HG03439 (cell line): ENCODE measurements around the gene RPS6KA2.
"Not testable (repeated sequence)": the region's sequence is repeated elsewhere in the genome, so short reads cannot be mapped to it uniquely, and the experiment has no call there.

ENCODE experiments used
- ATAC-seq: cut with Tn5 transposase; IDR thresholded peaks from one replicate; pipeline ENCODE4 v1.9.1; 2021; ENCODE audit warnings: mild to moderate bottlenecking, moderate library complexity; ENCODE audit not compliant: unreplicated experiment

RPS6KA2 gene

GRCh38 chr6:166636191-166636933 lies 9.3 kb upstream of the RPS6KA2 start:
- ATAC-seq, result no peak

DNA sequence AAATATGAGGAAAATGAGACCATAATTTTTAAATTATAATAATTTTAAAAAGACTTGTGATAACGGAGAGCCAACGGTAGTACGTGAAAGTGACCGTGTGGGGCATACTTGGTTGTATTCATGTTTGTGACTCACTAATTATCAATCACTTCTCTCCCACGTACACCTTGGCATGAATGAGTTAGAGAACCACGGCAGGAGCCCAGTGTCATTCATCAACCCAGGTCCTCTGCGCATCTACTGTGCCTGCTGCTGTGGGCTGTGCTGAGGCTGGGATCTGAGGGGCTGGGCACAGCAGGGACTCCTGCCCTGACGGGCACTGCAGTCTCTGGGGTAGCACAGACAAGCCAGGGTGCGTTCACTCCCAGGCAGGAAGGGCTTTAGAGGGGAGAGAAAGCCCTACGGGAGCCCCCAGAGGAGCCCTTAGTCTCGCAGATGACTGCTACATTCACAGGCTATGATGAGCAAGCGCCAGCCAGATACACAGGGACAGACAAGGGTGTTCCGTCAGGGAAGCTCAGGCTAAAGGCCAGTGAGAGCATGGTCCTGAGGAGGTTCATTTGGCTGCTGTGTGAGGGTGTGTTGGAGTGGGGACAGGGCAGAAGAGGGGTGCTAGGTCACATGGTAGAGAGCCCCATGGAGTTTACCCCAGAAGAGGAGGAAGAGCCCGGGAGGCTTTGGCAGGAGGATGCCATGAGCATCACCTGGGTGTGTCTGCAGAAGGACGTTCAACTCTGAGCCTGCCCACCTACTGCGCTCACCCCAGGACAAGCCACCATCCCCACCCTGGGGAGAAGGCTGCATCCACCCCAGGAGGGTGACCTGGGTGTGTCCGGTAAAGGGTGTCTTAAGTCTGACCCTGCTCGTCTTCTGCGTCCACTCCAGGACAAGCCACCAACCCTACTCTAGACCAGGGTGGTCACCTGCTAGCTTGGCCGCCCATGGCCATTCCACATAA lies 8.2 kb upstream of the RPS6KA2 start:
- no peak for ATAC-seq

DNA sequence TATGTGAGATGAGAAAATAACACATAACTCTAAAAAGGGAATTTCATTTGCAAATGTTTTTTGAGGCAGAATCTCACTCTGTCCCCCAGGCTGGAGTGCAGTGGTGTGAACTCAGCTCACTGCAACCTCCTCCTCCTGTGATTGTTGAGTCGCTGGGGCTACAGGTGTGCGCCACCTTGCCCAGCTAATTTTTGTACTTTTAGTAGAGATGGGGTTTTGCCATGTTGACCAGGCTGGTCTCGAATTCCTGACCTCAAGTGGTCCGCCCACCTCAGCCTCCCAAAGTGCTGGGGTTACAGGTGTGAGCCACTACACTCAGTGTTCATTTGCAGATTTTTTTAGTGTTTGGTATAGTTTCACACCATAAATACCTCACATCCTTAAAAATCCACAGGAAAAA lies 7.5 kb upstream of the RPS6KA2 start:
- not testable (repeated sequence) for ATAC-seq

GRCh38 chr6:166633732-166634535 lies 6.9 kb upstream of the RPS6KA2 start:
- no peak for ATAC-seq

- ATAC-seq, result no peak
Measured at GRCh38 chr6:166632731-166633130, 5.7 kb upstream of the RPS6KA2 start.

- no peak for ATAC-seq
Measured at GRCh38 chr6:166630462-166630861, 3.4 kb upstream of the RPS6KA2 start.

DNA sequence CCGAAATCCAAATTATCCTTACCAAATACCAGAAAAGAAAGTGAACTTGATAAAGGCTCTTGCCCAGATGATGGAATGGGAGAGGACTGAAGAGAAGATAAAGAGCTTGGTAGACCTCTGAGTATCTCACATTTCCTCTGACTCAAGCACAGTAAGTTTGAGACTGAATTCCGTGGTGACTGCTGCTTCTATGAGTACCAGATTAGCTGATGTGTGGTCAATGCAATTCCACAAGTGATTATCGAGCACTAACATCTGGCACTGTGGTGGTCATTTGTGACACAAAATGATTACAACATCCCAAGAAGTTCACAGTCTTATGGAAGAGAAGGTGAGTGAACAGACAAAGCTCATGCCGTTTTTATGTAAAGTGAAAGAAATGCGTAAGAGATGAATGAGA lies 2.6 kb upstream of the RPS6KA2 start:
- no peak for ATAC-seq

DNA sequence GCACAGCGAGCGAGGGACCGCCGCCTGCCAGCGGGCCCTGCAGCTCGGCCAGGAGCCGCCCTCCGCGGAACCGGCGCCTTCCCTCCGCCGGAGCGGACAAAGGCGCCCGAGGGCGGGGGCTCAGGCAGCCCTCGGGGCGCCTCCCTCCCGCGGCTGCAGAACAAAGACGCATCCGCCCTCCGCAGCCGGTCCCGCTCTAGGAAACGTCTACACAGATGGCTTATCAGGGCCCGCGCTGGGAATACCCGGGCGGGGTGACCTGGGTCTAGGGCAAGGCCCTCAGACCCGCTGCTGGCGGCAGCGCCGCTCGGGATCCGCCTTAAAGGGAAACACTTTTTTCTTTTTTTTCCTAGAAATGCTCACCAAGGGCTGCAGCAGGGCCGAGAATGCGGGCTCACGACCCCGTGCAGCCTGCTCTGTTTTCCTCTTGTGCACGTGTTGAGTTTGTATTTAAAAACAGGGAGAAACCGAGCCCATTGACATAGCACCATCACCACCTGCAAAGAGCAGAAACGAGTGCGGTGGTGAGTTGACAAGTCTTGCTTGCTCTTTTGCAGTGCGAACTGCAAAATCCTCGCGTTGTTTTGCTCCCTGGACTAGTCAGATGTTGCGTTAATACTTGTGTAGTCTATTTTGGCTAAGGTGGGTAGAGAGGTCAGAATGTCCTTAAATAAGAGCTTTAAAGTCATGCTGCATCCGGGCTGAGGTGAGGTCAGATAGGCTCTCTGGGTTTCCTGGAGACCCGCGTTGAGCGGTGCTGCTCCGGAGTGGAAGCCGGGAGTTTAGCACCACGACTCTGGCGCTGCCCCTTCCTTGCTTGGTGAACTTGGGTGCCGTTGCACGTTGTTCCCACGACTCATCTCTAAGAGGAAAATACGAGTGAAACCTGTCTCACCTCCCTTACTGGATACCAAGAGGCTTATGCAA lies 1.1 kb upstream of the RPS6KA2 start:
- ATAC-seq, result peak; percentile 31

DNA sequence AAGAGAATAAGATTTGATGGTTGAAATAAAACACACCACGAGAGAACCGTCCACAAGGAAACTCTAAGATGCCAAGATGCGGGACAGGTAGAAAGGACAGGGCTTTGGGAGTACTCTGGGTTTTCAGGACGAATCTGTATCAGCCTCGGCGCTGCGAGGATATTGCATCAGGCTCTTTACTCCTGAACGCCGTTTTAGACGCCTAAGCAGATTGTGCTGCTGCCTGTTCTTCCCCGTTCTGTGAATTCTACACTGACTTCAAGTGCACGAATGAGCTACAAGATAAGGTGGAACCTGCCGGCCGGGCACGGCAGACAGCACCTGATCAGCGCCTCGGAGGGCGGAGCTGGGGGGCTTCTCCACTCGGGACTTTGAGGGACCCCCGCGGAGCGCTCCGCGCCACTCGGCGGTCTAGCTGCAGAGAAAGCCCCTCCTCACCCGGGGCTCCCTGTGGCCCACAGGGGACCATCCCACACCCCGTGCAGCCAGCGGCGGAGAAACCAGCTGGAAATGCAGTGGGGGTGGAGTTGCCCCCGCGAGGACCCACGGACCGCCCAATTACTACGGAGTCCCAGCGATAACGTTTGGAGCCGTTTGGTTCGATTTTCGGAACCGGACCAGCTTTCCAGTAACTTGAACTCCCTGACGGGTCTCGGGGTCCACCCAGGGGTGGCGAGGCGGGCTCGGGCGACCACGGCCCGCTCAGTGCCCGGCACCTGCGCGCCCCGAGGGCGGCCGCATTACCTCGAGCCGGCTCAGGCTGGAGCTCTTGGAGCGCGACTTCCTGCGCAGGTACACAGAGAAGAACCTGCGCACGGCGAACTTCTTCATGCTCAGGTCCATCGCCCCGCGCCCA lies 646 bp downstream of the RPS6KA2 start:
- peak; percentile 5 for ATAC-seq

DNA sequence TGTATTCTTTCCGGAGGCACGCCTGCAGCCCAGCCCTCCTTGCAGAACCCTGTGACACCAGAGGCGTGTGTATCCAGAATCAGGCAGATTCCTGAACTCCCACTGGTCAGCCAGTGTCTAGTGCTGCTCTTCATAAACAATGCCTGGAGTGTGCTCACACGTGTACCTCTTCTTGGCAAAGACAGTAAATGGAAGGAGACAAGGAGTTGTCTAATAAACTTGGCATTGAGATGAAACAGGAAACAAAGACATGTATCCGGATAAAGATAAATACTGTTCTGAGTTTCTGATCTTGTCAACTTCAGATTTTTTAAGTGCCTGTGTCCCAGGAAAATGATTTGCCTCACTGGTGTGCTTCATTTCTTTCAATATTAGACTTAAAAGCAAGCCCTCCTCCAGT lies 1.7 kb downstream of the RPS6KA2 start:
- no peak for ATAC-seq

GRCh38 chr6:166624275-166624674 lies 2.8 kb downstream of the RPS6KA2 start:
- ATAC-seq, result no peak

- no peak for ATAC-seq
Measured at GRCh38 chr6:166623318-166623717, 3.7 kb downstream of the RPS6KA2 start.

DNA sequence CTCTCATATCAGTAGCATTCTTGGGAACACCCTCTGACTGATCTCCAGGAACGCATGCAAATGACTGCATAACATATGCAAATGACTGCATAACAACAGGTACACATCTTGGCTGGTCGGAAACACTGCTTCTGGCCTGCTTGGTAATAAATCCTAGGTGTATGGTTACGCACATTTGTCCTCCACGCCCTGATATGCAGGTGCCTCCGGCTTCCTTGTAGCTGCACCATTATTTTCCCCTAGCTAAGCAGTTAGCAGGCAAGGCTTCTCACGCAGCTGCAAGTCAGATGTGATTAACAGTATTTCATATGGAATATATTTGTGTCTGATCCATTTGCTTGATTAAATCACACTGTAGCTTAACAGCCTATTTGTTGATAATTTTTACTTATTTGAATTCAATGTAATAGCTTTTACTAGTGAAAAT lies 5.9 kb downstream of the RPS6KA2 start:
- ATAC-seq, result no peak

DNA sequence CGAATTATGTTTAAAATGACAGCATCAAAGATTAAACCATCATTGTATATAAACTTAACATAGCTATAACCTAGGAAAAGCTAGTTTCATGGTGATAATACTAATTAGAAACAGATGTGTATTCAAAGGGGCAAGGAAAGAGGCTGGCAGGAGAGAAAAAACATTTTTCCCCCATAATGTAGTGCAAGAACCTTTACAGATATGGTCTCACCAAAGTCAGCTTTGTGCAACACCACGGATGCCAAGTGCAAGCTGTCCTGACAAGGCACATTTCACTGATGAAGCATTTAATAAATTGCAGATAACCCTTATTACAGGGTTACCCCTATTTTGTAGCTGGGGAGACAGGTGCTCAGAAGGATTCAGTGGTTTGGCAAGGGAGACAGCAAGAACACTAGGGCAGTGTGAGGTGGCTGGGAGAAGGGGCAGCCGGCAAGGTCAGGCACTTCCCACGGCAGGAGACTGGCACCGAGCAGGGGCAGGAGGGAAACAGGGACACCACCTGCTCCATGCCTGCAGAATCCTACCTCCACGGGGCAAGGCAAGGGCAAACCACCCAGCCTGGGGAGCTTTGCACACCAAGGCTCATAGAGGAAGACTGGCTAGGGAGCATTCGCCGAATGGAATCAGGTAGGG lies 6.5 kb downstream of the RPS6KA2 start:
- no peak for ATAC-seq

DNA sequence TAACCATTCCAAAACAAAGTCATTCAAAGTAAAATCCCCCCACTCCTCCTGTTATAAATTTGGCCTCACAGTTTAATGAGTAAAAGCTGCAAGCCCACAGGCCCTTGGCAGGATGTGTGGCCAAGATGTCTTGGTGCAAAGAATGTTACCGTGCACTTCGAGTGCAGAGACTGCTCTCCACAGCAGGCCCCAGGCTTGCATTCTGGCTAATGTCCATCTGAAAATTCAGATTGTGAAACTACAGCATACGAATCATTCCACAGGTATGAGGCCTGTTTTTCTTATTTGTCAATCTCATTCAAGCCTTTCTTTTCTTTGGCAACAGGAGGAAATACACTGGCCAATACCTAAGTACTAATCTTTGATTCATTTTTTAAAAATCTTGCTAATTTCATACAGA lies 7.1 kb downstream of the RPS6KA2 start:
- ATAC-seq, result no peak

- ATAC-seq, result no peak
Measured at GRCh38 chr6:166618866-166619761, 7.9 kb downstream of the RPS6KA2 start.

DNA sequence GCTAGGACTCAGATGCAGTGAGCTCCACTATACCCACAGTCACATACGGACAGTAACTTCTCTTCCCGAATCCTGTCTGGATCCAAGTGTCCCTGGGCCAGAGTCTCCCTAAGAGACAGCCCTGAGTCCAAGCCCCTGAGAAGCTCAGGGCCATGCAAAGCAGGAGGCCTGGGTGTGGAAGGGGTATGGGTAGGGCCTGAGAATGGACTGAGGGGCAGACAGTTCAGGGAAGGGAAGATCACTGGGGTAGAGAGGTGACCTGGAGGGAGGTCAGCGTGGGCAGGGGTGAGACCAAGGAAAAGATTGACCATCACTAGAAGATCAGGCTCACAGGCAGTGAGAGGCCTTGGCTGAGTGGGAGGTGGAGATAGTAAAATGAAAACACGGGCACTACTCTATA lies 8.8 kb downstream of the RPS6KA2 start:
- ATAC-seq, result no peak

DNA sequence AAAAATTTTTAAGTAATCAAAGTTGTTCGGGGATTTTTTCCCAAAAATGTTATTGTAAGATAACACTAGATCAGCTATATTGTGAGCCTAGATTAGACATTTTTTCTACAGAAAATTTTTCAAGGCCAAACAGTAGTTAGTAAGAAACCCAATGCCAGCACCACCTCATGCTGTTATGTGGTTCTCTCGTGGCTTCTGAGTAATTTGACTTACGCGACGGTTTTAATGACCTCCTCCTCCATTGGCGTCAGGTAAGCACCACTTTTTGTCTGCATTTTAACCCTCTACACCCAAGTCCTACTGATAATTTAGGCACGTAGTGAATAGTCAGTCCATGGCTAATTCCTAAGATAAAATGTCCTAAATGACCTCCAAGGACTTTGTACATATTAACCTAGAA lies 9.7 kb downstream of the RPS6KA2 start:
- no peak for ATAC-seq
